Lung microvascular endothelial cell (primary cell): Measurements from ENCODE around the gene KLRF2. TPM values are rescaled to one million over a fixed set of nuclear protein-coding genes. Genes with fewer than 3 reads are reported as not detected.
"Not testable (repeated sequence)": the region's sequence is repeated elsewhere in the genome, so short reads cannot be mapped to it uniquely, and the experiment has no call there.

Source experiments
- DNase-seq, 2 donors: peaks; one replicate each; pipeline versions ENCODE4 v3.0.0 to v3.0.0-alpha.2; 2010; ENCODE audit warnings: low read depth in 2 of 2
- total RNA-seq: library from RNA; depleted of rRNA; stranded (reverse); fragments of >200 nt; gene quantifications from 2 replicates; pipeline ENCODE4 v1.2.1, GENCODE V29; 2014

KLRF2 gene, protein sequence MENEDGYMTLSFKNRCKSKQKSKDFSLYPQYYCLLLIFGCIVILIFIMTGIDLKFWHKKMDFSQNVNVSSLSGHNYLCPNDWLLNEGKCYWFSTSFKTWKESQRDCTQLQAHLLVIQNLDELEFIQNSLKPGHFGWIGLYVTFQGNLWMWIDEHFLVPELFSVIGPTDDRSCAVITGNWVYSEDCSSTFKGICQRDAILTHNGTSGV
- total RNA-seq, result not detected in 2 replicates

DNA sequence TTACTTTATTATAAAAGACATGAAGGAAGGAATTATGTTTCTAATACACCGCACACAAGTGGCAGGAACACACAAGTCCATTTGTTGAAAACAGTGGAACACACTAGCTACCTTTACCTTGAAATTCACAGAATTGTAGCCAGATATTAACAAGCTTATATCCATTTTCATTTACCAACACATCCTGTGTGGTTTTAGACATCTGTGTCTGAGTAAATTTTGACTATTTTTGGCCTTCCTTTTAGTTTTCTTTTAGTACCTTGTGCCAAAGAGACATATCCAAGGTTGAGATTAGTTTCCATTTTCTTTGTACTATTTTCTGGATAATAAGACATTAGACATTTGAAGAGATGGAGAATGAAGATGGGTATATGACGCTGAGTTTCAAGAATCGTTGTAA lies at the start of gene KLRF2:
Gene KLRF2, plus strand, starts transcription at position 244 of the 400 bp plus-strand sequence. Its CDS starts 107 bp downstream, at position 351.
- no peak for DNase-seq

DNA sequence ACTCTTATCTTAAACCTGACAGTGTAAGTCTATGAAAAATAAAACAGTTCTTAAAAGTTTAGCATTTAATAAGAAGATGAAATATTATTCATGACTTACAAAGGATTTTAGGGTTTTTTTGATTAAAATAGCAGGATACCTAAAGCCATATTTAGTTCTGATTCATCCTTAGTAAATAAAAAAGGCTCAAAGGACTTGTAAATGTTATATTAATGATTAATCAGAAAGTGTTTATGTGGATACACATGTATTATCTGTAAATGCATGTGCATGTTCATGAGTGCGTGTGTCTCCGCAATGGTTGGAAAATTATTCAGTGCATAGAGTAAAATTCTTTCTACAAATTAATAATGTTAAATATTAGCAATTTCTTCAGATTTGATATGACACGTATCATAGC lies 49.6 kb upstream of the KLRF2 start:
- no peak for DNase-seq

DNA sequence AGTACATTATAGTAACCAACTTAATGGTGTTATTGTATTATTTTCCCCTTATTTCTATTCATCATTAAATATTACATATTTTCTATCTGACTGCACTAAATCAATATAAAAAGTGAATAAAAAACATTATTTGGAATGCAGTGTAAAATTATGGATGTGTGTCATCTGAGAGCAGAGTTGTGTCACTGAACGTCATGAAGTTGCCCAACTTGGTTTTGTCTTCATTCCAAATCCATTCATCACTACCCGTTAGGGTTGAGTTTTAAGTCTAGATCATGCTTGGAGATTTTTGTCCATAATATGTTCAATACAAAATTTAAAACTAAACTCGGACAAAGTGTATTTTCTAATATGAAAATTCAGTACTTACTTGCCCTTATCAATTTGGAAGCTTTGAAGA lies 37.9 kb upstream of the KLRF2 start:
- no peak for DNase-seq

DNA sequence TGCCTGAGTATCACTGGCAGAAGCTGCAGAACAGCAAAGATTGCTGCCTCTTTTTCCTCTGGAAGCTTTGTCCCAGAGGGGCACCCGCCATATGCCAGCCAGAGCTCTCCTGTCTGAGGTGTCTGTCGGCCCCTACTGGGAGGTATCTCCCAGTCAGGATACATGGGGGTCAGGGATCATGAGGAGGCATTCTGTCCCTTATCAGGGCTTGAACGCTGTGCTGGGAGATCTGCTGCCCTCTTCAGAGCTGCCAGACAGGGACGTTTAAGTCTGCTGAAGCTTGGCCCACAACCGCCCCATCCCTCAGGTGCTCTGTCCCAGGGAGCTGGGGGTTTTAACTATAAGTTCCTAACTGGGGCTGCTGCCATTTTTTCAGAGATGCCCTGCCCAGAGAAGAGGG lies 32.4 kb upstream of the KLRF2 start:
- no peak for DNase-seq

DNA sequence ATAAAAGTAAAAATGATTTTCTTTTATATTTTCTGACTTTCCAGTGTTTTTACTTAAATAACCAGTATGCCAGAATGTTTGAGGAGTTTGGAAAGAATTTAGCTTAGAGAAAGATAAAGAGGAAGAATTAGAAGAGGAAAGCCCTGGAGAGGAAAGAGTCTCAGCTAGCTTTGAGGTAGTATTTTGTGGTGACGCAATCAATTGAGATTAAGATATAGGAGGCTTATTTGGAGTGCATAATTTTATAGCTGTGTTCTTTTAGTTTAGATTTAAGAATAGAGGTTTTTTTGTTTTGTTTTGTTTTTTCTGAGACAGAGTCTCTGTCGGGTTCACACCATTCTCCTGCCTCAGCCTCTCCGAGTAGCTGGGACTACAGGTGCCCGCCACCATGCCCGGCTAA lies 30.2 kb upstream of the KLRF2 start:
- DNase-seq, result no peak

DNA sequence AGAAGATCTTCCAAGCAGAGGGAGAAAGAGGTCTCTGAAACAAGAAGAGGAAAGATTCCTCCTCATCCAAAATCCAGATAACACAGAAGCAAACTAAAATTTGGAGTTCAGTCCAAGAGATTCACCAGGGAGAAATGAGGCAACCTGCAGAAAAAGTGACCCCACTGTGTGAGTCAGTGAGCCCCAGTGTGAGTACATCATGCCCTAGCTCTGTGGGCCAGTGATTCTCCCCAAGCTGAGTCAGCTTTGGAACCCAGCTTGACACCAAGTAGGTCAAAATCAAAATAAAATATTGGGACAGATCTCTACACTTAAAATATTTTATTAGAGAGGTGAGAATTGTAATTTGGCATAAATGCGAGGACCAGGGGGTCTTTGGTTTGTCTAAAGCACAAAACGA lies 29.4 kb upstream of the KLRF2 start:
- DNase-seq, result no peak

DNA sequence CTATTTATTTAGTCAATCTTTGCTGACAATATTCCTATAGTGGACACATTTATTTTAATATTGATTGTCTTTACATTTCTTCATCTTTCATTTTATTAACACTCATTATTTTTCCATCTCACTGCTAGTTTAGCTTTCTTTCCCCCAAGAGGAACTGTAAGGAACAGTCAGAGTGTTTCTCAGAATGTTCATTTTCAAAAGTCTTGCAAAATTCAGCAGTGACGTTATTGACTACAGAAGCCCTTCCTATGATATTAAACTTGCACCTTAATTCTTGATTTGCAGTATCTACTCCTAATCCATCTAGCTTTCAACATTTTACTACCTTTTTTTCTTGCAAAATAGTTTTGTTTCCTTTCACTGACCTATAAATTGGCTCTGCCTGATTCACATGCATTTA lies 25.1 kb upstream of the KLRF2 start:
- no peak for DNase-seq

DNA sequence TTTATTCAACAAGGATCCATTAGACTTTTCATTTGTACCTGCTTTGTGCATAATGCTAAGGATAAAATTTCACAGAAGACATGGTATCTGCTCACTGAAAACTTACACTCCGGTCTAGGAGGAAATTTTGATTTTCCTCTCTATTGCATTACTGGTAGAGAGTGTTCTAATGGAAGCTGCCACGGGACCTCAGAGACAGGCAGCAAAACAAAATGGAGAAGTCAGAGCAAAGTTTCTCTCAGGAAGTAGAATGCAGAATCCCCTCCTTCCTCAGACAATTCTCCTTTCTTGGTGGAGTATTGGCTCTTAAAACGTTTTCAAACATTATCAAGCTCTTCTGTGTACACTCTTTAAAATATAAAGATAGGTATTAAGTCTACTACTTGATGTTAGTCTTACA lies 24.4 kb upstream of the KLRF2 start:
- DNase-seq, result no peak

DNA sequence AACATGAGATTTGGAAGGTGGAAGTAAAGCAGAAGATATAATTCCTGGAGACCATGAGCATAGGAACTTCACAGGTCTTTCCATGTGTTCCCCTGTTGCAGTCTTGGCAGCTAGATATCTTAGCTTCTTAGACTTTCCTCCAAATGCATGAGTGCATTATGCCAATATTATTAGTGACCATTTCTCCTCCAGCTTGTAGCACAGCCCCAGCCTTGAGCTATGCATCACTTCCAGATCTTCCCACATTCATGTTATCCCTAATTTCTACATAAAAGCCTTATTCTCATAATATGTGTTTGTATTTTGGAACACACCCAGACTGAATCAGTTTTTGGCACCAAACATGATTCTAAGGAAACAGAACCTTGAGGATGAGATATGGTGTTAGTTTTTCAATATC lies 23.2 kb upstream of the KLRF2 start:
- DNase-seq, result no peak

DNA sequence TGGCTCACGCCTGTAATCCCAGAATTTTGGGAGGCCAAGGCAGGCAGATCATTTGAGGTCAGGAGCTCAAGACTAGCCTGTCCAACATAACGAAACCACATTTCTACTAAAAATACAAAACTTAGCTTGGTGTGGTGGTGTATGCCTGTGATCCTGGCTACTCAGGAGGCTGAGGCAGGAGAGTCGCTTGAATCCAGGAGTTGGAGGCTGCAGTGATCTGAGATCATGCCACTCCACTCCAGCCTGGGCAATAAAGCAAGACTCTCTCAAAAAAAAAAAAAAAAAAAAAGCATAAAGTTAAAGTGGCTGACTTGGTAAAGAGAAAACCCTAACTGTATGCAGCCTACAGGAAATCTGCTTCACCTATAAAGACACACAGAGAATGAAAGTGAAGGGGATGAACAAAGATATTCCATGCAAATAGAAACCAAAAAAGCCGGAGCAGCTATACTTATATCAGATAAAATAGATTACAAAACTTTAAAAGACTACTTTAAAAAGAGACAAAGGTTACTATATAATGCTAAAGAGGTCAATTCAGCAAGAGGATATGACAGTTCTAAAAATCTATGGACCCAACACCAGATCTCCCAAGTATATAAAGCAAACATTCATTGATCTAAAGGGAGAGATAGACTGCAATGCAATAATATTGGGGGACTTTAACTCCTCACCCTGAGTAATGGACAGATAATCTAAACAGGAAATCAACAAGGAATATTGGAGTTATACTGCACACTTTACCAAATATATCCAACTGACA lies 16.2 kb upstream of the KLRF2 start:
- DNase-seq, result peak in 1 of 2 donors; percentile 32

DNA sequence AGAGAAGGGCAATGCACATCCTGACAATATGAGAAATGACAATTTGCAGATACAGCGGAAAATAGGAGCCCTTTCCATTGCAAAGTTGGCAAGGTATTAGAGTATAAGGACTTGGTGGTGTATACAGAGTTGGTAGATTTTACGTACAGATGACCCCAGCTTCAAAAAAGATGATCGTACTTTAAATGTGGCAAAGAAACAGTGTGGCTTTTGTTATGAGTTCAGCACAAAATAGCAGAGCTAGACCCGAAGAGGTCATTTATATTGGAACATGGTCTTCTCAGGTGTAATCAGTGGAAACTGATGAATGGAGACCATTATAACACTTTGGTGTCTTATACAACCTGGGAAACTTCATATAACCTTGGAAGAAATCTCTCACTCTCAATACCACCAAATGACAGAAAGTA lies 14.4 kb upstream of the KLRF2 start:
- peak in 1 of 2 donors; percentile 50 for DNase-seq

DNA sequence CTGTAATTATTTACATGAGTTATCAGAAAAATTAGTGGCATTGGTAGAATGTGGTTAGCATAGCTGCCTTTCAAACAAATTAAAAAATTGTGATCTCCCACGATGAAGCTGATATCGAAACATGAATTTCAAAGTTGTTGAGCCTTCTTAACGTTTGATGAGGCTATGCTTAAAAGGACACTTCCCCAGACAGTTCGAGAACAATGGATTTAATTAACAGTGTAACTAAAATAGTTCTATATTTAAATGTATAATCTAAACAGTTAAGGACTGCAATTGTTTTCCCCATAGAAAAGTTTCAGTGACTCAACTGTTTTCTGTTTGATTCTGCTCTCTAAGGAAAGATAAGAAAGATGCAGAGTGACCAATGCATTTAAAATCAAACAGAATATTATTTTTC lies 13.8 kb upstream of the KLRF2 start:
- DNase-seq, result peak; percentile 39 to 50

DNA sequence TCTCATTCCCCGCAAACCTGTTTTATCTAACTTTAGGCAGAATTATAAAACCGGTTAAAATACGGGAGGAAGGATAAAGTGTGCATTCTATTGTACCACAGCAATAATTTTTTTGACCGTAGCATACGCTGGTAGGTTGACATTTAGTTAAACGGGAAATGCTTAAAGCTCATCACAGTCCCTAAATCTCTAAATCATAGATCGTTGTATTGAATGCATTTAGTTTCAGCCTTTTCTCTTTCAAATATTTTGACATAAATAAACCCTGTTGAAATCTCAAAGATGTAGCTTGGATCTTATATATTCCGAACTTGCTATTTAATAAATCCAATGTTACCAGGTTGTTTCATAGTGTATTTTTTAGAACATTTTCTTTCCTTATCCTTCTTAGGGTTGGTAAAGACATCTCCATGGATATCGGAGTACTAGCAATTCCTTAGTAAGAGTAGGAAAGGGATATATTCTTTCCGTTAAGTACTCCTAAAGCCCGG lies 12.9 kb upstream of the KLRF2 start:
- peak; percentile 35 to 52 for DNase-seq

DNA sequence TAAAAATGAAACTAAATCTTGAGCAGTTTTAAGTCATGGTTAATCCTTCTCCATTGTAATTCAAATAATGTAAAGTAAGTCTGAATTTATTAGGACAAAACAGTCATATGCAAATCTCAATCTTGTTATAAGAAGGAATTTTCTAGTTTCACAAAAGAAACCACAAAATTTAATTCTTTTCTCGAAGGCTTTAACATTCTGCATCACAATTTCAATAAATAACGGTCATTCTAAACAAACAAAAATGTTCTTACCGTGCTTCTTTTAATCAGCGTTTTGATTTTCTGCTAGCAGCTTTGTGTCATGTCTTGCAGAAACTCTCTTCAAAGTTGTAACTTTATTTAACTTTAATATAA lies 12.4 kb upstream of the KLRF2 start:
- no peak for DNase-seq

DNA sequence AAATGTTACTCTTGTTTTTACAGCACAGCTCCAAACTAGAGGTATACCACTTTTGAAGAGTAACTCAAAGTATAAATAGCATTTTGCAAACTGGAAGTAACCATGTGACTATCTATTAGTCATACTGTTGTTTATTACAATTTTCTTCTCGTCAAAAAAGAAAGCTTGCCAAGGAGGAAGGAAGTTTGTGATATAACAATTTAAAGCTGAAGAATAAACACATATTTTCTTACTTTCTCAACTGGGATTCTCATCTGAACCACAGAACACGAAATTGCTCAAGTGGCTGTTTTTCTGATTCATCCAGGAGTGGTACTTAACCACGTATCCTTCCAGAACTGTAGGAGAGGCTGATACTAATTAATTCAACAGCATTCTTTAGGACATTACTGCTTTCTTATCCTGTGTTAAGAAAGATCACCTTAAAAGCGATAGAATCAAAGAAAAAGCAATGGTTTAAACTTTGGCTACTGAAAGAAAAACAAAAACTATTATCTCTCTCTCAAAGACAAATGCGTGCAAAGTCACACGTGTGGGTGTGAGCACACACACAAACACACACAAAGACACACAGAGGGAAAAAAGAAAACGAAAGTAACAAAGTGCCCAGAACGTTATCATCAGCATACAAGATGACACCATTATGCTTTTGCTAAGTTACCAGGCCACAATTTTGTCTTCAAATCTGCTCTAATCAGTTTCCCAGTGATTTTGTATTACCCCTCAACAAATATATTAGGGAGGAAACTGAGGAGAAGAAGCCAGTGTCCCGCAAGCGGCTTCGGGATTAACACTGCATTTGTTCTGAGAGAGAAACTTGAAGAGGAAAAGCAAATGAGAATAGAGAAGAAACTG lies 11.8 kb upstream of the KLRF2 start, which contains the start of gene CLEC2B:
Gene CLEC2B, minus strand, starts transcription at position 48 of the 855 bp plus-strand sequence.
- peak; percentile 87 to 96 for DNase-seq

DNA sequence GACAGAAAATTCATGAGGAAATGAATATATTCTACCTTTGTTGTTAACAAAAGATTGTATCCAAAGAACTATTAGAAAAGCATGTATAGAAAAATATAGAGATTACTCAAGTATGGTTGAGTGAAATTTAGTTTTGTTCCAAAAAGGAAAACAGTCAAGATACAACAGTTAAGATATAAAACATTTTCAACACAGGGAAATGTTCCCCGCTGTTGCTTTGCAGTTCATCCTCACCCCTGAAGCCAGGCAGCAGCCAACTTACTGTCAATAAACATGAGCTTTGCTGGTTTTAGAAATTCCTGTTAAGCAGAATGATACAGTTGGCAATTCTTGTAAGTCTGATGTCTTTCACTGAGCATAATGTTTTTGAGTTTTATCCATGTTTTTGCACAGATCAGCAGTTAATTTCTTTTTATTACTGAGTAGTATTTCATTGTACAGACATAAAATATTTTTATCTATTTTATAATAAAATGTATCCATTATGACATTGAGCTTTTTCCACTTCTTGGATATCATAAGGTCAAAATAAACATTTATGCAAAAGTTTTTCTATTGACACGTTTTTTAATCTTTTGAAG lies 10.9 kb upstream of the KLRF2 start:
- peak; percentile 54 to 57 for DNase-seq

DNA sequence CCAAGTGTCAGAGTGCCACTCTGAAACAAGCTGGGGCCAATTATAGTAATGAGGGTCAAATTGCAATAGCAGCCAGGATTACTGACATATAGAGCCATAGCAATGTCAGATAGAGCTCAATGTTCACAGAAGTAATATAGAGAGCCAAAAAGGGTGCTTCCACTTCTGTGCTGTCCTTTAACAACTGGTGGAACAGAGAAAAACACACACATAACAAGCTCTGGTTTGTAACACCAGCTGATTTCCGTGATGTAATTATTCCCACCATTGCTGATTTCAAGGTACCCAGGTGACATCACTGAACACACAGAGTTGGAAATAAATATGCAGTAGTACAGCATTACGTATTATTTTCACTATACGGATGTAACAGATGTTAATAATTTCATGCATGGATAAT lies 9.1 kb upstream of the KLRF2 start:
- no peak for DNase-seq

DNA sequence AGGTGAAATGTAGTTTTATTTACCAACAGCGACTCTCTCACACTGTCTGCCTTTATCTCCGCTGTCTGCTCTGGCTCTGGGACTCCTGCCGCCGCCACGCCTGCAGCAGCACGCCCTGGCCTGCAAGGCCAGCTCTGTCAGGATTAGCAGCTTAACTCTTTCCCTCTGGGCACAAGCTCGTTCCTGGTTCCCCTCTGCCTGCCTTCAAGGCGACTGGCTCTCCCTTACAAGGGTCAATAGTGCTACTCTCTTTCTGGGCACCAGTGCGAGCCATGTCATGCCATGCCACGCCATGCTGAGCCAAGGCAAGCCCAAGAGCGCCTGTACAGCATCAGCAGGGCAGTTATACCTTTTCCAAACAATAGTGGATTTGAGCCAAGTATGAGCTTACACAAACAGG lies 8.5 kb upstream of the KLRF2 start:
- DNase-seq, result no peak

DNA sequence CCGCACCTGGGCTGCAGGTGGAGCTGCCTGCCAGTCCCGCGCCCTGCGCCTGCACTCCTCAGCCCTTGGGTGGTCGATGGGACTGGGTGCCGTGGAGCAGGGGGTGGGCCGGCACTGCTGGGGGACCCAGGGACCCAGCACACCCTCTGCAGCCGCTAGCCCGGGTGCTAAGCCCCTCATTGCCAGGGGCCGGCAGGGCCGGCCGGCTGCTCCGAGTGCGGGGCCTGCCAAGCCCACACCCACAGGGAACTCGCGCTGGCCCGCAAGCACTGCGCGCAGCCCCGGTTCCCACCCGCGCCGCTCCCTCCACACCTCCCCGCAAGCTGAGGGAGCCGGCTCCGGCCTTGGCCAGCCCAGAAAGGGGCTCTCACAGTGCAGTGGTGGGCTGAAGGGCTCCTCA lies 5.2 kb upstream of the KLRF2 start:
- not testable (repeated sequence) for DNase-seq

DNA sequence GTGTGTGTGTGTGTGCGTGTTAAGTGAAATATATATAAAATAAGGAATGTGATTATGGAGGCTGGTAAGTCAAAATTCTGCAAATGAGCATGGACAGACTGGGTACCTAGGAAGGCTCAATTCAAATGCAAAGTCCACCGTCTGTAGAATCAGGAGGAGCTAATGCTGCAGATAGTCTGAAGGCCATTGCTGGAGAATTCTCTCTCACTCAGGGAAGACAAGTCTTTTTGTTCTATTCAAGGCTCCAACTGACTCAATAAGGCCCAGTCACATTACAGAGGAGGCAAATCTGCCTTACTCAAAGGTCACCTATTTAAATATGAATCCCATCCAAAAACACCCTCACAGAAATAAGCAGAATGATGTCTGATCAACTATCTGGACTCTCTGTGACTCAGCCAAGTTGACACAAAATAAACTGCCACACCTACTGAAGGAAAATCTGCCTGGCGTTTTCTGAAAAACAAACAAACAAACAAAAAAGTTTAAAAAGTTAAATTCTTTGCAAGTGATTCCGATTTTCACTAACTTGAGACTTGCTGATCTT lies 684 bp upstream of the KLRF2 start:
- DNase-seq, result no peak

DNA sequence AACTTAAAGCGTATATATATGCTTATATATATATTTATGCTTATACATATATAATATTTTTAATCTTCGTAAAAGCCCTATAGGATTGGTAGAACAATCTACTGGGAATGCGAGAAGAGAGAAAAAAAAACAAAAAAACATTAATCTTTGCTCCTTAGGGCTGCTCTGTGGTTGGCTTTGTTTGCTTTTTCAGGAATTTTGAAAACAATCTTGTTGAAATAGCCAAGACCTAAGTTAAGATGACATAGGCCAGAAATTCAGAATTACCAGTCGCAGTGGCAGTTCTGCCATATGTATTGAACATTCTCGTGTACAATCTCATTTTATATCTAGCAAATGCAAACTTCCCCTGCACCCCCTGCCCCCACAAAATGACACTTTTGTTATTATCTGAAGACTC lies 699 bp downstream of the KLRF2 start:
- DNase-seq, result no peak

DNA sequence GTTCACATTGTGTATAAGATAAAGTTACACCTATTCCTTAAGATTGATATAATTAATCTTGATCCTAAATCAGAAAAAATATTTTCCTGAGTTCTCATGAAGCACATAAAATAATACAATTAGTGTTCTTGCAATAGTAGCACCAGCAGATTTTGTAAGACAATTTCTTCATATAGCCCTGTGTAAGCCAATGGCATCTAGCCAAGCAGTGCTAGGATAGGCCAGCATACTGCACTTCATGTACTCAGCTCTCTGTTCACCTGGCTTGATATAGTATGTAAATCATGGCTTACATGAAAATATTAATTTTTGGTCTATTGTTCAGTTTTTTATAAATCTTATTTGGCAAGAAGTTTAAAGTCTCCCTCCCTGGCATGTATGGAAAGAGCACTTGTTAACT lies 1.9 kb downstream of the KLRF2 start:
- no peak for DNase-seq
